Measurements from ENCODE around the gene TM9SF4.
"Not testable (repeated sequence)": the region's sequence is repeated elsewhere in the genome, so short reads cannot be mapped to it uniquely, and the experiment has no call there.

The TM9SF4 gene

GRCh38 chr20:32192698-32193097 is 83.2 kb downstream of the TM9SF4 start:
- DNase-seq = no peak

- DNase-seq = not testable (repeated sequence)
Observed at GRCh38 chr20:32193336-32193735, 83.8 kb downstream of the TM9SF4 start.

- DNase-seq = no peak
Observed at GRCh38 chr20:32193996-32194395, 84.5 kb downstream of the TM9SF4 start.

- no peak for DNase-seq
Observed at GRCh38 chr20:32195581-32195980, 86.1 kb downstream of the TM9SF4 start.

- not testable (repeated sequence) for DNase-seq
Observed at GRCh38 chr20:32196613-32197012, 87.1 kb downstream of the TM9SF4 start.

GRCh38 chr20:32197136-32197535 is 87.6 kb downstream of the TM9SF4 start:
- not testable (repeated sequence) for DNase-seq

- DNase-seq = no peak
Observed at GRCh38 chr20:32199006-32199405, 89.5 kb downstream of the TM9SF4 start.

- DNase-seq = no peak
Observed at GRCh38 chr20:32201296-32201976, 91.9 kb downstream of the TM9SF4 start.

GRCh38 chr20:32201977-32202363 is 92.5 kb downstream of the TM9SF4 start:
- no peak for DNase-seq

GRCh38 chr20:32203356-32204204 is 94.1 kb downstream of the TM9SF4 start:
- no peak for DNase-seq

GRCh38 chr20:32204205-32205109 is 94.9 kb downstream of the TM9SF4 start:
- DNase-seq = no peak

- no peak for DNase-seq
Observed at GRCh38 chr20:32205110-32205842, 95.8 kb downstream of the TM9SF4 start.

- DNase-seq = no peak
Observed at GRCh38 chr20:32205843-32206759, 96.6 kb downstream of the TM9SF4 start.

GRCh38 chr20:32206760-32207625 is 97.5 kb downstream of the TM9SF4 start:
- DNase-seq = no peak

- peak; percentile 91 for DNase-seq
Observed at GRCh38 chr20:32207626-32208498, 98.3 kb downstream of the TM9SF4 start, which contains the start of the genes PLAGL2 and POFUT1. TSS of gene PLAGL2 (minus strand) at chr20:32207743. CDS start at chr20:32202178, 5,565 bp downstream. TSS of gene POFUT1 (plus strand) at chr20:32207880. CDS start at chr20:32207942, 62 bp downstream.

GRCh38 chr20:32208499-32209154 is 99.1 kb downstream of the TM9SF4 start:
- no peak for DNase-seq

GRCh38 chr20:32209850-32210605 is 100.5 kb downstream of the TM9SF4 start:
- DNase-seq = no peak

GRCh38 chr20:32213870-32214269 is 104.4 kb downstream of the TM9SF4 start:
- no peak for DNase-seq
